Hematopoietic multipotent progenitor cell (in vitro differentiated cells): ENCODE results near the gene MAL. TPM values are rescaled to one million over a fixed set of nuclear protein-coding genes. Genes with fewer than 3 reads are reported as not detected.
A peak's percentile ranks its signal among the peaks of the same experiment; 100 is the strongest.

Experiments
- DNase-seq, 3 donors: peaks; one replicate each; pipeline ENCODE4 v3.0.0-alpha.2; 2011 to 2015; ENCODE audit warnings: low read depth in 2 of 3, low spot score in 2 of 3
- total RNA-seq: library from RNA; depleted of rRNA; stranded (reverse); fragments of >200 nt; gene quantifications from one replicate; pipeline ENCODE4 v1.2.3, GENCODE V29; 2012

The MAL gene
- total RNA-seq, 1 donor, result 0.54 TPM

DNA sequence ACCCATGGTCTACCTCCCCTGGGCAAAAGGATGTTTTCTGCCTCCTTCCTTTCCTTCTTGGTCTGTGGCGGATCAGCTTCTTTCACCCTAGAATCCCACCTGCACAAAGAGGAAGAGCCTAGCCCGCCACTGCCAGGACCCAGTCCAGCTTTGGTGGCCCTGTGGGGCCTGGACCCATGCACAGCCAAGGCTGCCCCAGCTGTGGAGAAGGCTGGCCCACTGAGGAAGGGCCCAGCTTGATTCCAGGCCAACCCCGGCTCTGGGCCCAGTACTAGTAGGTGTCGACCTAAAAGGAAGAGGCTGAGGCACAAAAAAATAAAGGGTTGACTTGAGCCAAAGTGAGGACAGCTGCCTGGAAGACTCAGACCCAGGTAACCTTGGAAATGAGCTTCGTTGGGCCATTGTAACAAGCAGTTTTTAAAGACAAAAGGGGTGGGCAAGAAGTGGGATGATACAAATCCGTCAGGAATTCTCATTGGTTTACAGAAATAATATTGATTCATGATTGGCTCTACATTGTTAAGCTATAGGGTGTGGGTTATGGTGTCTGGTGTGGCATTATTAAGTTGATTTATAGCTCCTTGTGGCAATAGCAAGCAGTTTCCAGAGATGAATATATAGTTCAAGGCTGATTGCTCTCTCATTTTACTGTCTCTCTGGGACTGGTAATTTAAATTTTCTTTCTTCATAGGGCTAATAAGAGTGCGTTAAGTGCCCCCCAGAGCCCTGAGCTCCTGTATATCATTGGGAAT lies 29.8 kb upstream of the MAL start:
- DNase-seq, result no peak

DNA sequence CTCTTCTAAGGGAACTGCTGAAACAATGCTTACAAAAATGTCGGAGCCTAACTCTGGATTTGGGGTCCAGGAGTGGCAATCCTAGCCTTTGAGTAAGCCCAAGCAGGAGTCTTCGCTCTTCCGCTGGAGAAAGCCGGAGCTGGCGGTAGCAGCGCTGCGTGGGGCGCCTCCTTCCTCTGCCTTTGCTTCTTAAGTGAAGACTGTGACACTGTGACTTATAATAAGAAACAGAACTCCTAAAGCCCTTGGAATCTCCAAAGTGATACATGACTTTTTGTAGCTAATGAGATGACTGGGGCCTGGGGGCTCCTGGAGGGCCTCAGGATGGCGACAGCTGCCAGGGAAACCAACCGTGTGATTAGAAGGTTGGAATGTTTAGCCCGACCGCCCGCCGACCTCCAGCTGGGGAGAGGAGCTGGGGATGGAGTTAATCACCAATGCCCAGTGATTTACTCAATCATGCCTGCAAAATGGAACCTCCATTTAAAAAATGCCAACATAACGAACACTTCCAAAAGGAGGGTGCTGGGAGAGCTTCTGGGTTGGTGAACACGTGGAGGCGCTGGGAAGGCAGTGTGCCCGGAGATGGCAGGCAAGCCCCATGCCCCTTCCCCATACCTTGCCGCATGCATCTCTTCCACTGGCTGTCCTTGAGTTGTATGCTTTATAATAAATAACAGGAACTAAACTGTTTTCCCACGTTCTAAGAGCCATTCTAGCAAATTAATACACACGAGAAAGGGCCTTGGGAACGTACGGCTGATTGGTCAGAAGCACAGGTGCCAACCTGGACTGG lies 29.0 kb upstream of the MAL start:
- DNase-seq, result no peak

DNA sequence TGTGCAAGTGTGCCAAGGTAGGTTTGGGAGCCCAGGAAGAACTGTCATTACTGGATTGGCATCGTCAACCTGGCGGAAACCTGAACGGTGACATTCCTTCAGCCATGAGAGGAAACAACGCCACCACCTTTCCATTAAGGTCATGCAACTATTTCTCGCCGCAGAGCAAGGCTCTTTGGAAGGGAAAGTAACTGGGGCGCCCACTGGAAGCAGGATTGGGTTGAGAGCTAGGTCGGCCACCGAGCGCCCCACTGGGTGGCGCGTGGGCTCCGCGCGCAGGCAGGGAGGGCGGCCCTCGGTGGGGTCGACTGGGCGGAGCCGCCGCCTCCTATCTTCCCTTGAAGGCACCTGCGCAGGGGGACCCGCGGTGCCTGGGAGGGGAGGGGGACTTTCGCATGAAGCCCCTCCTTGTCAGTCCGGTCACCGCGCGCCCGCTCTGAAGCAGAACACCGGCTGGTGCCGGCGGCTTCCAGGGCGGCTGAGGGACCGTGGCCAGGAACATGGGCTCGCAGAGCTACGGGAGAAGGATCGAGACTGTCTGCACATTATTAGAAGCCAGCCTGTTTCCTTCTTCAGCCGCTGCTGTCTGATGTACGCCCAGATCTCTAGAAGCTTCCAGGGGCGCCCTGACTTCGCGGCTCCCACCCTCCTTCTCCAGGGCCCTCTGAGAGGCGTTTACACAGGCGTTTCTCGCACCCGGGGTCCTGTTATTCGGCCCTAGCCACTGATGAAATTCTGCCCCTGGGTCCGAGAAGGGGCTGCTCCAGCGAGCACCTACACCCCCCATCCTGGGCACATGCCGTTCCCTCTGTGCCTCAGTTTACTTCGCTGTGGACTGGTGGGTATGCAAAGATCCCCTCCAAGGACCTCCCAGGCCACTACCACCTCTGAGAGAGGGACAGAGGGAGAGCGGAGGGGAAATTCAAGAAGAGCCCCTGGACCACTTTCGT lies 27.3 kb upstream of the MAL start:
- DNase-seq, result peak in 2 of 3 donors; percentile 17 to 28

DNA sequence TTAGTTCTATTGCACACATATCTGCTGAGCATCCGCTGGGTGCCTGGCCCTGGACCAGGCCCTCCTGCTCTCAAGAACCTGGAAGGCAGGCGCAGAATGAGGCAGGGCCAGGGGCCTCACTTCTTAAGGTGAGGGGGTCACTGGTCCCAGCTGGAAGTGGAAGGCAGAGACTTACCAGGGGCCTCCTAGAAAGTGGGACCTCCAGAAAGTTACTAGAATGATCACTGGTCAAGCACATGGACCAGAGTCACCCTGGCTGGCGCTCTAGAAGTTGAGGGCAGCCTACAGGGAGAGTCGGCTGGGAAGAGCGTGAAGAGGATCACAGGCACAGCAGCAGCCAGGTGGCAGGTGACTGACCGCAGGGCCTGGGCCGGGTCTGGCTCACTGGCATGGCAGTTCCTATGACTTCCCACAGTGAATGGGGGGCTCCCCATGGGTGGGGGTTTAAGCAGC lies 26.1 kb upstream of the MAL start:
- no peak for DNase-seq

DNA sequence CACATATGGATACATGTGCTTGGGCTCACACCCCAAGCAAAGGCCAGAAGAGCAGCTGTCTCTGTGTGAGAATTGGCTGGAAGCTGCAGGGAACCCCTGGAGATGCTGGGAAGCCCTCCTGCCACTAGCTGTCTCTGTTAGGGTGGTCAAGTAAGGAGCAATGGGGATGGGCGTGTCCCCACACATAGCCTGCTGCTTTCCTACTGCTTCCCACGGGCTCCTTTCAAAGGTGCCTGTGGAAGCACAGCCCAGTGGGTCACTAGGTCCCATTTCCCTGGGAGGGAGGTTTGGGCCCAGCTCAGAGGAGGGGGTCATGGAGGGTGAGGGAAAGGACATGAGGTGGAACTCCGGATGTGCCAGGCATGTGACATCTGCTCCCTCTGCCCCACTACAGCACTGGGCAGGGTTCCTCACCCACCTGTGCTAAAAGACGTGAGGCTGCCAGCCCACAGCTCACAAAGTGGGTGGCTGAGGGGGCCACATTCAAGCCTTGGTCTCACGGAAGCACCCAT lies 24.4 kb upstream of the MAL start:
- no peak for DNase-seq

DNA sequence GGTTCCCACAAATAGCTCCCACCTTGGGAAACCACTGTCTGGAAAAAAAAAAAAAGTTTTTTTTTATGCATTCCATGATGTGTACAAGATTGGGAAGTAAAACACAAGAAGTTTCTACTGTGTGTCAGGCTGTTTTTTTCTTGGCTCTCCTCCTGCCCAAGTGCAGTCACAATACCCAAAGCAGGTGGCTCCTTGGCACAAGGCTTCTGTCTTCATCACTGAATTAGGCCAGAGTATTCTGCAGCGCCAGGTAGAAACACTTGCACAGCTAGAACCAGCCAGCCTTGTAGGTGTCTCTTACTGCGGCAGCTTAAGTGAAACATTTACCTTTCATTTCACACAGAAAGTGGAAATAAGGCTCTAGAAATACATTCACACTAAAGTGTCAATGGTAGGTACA lies 23.8 kb upstream of the MAL start:
- DNase-seq, result no peak

DNA sequence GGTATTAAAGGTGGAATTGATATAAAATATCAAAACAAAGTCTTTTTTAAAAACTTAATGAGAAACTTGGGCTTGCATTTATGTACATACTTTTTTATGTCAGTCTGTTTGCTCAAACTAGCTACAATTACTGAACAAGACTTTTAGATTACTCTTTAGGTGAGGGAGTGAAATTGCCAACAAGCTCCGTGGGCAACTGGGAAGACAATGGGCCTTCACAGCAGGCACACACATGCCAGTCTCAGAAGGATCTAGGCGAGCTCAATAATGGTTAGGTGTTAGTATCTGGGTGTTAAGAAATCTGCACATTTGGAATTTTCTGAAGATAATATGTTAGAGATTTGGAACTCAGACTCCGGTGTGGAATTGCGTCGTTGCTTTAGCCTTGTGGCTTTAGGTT lies 23.0 kb upstream of the MAL start:
- no peak for DNase-seq

DNA sequence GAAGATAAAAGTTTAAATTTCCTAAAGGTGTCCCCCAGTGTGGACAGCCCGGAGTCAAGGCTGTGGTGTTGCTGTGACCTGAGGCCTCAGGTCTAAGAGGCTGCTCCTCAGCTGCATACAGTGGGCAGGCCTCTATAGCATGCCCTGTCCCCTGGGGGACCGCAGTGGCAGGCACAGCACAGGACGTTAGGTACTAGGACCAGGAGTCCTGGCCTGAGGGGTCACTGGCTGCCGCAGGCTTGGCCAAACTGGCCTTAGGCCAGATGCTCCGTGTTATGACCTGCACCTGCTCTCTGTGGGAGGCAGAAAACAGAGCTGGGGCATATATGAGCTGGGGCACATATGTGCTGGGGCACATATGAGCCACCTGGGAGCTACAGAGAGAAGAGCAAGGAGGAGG lies 21.2 kb upstream of the MAL start:
- DNase-seq, result no peak

DNA sequence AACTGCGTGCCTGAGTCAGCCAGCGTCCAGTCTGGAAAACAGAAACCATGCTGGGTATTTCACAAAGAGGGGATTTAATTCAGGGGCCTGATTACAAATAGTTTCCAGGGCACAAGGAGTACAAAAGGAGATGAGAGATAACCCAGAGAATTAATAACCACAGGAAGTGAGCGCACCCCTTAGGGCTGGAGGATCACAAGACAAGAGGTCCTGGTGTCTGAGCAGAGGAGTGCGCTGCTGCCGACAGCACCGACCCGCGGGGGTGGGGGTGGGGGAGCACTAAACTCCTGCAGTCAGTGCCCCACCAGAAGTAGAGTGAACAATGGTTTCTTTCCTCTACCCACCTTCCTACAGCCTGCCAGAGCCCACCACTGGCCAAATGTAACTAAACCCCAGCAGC lies 20.8 kb upstream of the MAL start:
- no peak for DNase-seq

DNA sequence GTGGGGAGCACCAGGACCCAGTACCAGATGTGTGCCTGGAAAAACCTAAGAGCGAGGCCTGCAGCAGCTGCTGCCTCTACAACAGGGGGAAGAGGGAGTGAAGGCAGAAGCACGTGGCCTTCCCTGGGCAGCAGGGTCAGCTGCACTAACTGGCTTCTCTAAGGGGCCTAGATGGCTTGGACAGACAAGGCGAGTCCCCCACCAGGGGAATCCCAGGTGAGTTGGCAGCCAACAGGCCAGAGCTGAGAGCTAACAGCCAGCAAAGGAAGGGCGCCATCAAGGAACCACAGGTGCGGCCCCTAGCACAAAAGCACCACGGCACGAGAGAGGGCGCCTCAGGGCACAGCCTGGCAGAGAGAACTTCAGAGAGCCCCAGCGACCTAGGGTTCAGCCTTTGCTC lies 19.8 kb upstream of the MAL start:
- DNase-seq, result no peak

DNA sequence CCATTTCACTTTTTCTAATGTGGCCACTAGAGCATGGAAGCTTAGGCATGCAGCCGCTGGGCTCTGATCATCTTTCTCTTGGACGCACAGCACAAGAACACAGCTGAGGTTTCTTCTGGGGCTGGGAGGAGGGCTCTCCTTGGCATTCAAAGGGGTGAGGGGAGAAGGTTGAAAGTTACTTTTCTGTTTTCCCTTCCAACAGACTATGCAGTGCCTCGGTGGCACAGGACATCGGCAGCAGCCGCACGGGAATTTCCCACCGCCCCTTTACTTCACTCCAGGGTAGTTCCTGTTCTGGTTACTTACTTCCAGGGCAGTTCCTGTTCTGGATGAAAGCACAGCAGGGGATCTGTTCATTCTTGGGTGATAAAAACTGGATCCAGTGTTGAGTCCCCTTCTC lies 18.9 kb upstream of the MAL start:
- DNase-seq, result no peak

DNA sequence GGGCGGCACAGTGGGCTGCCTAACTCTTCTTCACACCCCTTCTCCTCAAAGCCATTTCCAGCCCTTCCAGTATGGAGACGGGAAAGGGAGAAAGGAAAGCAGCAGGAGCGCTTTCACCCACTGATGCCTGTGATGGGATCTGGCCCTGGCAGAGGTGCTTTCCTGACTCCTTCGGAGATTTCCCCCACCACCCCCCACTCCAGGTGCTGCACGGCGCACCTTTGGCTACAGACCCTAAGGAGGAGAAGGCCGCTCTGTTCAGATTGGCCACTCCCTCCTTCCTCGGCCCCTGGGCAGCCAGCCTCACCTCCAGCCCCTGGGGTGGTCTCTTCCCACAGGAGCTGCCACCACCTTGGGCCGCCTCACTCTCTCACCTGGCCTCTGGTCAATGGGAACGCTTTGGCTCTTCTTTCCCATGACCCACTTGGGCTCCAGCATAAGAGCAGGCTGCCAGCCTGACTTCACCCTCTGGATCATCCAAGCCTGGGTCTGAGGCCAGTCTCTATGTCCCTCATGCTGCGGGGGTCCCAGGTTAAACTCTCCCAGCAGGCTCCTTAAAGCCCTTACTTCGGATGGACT lies 18.4 kb upstream of the MAL start:
- no peak for DNase-seq

DNA sequence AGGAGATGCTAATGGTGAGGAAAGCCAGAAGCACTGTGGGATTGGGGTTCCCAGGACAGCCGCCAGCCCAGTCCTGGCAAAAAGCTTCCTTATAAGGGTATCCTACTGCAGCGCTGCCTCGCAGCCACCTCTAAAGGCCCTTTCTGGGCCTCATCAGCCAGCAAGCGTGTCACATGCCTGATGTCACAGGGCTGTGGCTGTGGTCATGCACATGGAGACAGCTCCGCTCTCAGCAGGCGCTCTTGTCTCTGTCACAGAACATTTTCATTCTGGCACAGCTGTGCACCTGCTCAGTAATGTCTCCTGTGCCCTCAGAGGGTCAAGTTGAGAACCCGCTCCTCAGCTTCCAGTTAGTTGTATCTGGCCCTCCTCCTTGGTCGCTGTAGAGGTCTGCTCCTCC lies 17.7 kb upstream of the MAL start:
- no peak for DNase-seq

DNA sequence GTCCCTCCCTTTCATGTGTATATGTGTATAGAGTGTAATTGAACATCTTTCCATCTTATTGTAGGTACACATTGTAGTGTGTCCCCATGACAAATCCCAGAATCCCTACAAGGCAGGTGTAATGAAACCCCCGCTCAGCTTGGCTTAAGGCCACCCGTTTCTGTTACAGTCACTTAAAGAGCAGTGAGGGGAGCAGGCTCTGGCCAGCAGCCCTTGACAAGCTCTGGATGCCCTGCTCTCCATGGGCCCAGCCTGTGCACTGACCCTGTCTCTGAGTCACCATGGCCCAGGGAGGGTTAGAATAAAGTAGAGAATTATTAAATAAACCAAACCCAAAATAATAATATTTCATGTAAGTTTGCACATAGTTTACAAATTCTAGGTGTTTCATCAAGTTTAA lies 17.2 kb upstream of the MAL start:
- no peak for DNase-seq

DNA sequence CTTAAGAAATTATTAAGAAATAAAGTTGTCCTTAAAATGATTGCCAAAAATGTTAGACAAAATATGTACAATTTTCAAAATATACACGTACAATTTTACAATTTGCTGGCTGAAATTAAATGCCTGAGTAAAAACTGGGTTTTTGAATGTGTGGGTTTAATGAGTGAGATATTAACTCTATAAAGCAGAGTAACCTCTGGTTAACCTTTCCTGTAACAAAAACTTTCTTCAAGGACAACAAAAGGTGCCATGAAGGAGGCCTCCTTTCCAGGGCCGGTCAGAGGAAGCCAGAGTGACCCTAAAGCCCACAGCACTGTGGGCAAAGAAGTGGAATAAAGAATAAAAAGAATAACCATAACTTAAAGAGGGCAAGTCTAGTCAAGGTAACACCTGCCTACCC lies 16.5 kb upstream of the MAL start:
- no peak for DNase-seq

DNA sequence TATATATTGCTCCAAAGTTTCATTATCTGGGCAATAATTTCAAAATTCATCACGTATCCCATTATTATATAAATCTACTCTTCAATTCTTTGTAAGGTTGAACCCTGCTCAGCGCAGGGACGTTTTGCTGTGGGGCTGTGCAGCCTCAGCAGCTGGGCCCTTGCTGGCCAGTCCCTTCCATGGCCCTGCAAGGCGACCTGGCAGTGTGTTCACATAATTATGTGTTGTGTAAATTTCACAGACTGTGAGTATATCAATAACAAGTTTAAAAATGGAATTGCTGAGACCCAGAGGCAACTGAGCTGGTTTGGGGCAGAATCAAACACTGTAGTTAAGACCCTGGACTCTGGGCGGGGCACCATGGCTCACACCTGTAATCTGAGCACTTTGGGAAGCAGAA lies 16.1 kb upstream of the MAL start:
- DNase-seq, result no peak

DNA sequence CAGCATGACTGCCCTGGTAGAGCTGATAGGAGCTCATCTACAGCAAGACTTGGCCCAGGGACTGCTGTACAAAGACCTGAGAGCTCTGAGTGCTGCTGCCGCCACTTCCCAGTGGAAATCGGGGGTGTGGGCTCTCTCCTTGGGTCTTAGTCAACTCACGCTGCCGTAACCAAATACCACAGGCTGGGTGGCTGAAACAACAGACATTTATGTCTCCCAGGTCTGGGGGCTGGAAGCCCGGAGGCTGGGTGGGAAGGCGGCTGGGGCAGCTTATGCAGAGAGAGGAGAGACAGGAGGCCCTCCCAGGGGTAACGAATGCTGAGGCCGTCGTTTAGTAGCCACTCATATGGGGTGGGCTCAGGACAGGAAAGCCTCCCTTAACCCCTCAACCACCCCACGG lies 15.4 kb upstream of the MAL start:
- no peak for DNase-seq

DNA sequence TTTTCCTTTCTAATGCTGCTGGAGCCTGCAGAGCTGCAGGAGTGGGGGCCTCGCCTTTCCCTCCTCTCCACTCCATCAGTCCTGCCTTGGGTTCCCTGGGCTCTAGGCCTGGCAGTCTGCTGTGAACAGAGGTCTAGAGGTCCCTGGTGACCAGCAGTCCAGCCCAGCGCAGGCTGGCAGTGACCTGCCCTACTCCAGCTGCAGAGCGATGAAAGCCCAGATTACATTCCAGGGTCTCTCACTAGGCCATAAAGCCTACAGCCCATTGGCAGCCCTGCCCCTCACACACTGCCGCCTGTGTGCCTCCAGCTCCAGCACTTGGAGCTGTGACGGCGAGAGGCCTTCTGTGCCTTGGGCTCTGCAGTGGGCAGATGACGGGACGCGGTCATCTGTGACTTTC lies 14.8 kb upstream of the MAL start:
- DNase-seq, result no peak

DNA sequence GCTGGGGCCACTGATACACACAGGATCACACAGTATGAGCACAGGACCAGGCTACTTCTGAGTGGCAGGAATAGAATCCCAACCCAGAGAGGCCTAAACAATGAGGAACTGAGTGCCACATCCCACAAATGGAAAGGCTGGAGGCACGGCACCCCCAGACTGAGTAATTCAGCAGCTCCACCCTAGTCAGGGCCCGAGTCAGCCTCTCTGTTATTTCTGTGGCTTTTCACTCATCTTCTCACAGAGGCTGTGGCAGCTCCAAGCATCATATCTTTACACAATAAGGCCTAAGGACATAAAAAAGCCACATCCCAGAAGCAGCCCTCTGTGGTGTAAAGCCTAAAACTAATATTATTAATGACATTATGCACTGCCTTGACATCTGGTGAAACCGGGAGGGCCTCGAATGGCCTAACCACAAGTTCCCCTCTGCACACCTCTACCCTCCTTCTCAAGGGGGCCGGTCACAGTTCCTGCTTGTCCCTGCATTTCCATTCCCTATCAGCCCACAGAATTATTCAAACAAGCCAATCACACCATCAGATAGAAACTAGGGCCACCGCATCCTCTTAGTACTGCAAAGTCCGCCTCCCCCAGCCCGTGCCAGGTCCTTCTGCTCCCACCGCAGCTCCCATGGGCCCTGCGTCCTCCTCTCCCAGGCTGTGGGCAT lies 12.5 kb upstream of the MAL start:
- peak in 2 of 3 donors; percentile 26 to 68 for DNase-seq

DNA sequence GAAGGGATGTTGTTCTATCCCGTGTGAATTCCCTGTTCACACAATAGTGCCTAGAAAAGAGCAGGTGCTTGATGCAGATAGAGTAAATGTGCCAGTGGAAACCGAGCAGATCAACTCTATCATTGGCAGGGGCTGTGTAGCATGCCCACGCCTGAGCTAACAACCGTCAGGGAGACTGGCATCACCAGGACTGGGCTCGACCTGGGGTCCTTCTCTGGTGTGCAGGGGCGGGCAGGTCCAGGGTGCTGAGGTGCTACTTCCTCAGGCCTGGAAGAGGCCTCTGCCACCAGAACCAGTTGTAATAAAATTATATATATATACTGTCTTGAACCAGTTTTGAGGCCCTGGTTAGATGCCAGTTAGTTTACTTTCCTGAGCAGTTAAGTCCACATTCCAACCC lies 11.8 kb upstream of the MAL start:
- DNase-seq, result no peak
